Breast epithelium (tissue), 3 donors: ENCODE measurements around the gene RNF141.

ENCODE experiments used
- POLR2A ChIP-seq: fragments of 450-650 bp; IDR thresholded peaks from one replicate; pipeline ENCODE4 v1.6.1; 2016; ENCODE audit warnings: antibody characterized with exemption, mild to moderate bottlenecking, moderate library complexity
- POLR2AphosphoS5 ChIP-seq, 3 donors: sonication (generic); formaldehyde crosslinking; IDR thresholded peaks; one replicate each; pipeline ENCODE4 v1.6.1; 2017; ENCODE audit warnings: antibody characterized with exemption in 3 of 3
- TF ChIP-seq, protein P1 (sequence below), 3 donors: fragments of 450-650 bp; IDR thresholded peaks; one replicate each; pipeline ENCODE4 v1.5.1; 2016 to 2017; ENCODE audit warnings: antibody characterized with exemption in 3 of 3, mild to moderate bottlenecking in 3 of 3, moderate library complexity in 3 of 3

GRCh38 chr11:10588904-10589303 lies 47.9 kb upstream of the RNF141 start:
- TF ChIP-seq, protein P1, sequence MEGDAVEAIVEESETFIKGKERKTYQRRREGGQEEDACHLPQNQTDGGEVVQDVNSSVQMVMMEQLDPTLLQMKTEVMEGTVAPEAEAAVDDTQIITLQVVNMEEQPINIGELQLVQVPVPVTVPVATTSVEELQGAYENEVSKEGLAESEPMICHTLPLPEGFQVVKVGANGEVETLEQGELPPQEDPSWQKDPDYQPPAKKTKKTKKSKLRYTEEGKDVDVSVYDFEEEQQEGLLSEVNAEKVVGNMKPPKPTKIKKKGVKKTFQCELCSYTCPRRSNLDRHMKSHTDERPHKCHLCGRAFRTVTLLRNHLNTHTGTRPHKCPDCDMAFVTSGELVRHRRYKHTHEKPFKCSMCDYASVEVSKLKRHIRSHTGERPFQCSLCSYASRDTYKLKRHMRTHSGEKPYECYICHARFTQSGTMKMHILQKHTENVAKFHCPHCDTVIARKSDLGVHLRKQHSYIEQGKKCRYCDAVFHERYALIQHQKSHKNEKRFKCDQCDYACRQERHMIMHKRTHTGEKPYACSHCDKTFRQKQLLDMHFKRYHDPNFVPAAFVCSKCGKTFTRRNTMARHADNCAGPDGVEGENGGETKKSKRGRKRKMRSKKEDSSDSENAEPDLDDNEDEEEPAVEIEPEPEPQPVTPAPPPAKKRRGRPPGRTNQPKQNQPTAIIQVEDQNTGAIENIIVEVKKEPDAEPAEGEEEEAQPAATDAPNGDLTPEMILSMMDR (IDR thresholded peaks at IDR 0.05), result no peak
- TF ChIP-seq POLR2AphosphoS5 (IDR thresholded peaks at IDR 0.05) (no peak), POLR2A (no peak)
